ENCODE measurements around the gene KSR1. TPM values are rescaled to one million over a fixed set of nuclear protein-coding genes. Genes with fewer than 3 reads are reported as not detected.
A peak's percentile ranks its signal among the peaks of the same experiment; 100 is the strongest.
"Not testable (repeated sequence)": the region's sequence is repeated elsewhere in the genome, so short reads cannot be mapped to it uniquely, and the experiment has no call there.

Gene KSR1
- polyA plus RNA-seq, 3 donors = 45.5 to 90.5 (median 49.0) TPM

DNA sequence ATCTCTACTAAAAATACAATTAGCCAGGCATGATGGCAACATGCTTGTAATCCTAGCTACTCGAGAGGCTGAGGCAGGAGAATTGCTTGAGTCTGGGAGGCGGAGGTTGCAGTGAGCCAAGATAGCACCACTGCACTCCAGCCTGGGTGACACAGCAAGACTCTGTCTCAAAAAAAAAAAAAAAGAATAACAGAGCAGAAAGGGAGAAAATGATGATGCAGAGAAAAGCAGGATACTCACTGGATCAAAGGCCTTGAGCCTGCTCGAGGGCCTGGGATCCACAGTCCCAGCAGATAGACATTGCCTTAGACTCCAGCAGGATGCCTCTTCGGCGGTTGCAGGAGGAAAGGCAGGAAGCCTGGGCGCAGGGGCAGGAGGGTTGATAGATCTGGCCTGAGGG, 7.7 kb upstream of the KSR1 start:
- DNase-seq (ENCODE audit: extremely low read depth in 1 of 11, low read depth in 9 of 11, low spot score in 4 of 11) = not testable (repeated sequence)

DNA sequence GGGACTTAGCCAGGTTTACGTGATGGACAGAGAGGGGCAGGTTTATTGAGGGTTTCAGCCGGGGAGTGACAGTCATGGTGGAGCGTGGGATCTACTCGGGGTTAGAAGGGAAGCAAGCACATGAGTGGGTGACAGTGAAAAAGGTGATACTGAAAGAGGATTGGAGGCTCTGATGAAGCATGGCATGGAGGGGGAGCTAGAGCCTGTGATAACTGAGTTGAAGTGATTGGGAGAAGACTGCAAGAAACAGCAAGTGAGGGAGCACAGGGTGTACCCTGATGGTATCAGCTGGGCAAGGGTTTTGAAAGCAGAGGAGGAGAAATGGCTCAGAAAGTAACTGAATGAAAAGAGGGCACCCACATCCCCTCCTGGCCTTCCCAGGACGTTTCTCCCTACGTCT, 6.7 kb upstream of the KSR1 start:
- DNase-seq (ENCODE audit: extremely low read depth in 1 of 11, low read depth in 9 of 11, low spot score in 4 of 11) = no peak

DNA sequence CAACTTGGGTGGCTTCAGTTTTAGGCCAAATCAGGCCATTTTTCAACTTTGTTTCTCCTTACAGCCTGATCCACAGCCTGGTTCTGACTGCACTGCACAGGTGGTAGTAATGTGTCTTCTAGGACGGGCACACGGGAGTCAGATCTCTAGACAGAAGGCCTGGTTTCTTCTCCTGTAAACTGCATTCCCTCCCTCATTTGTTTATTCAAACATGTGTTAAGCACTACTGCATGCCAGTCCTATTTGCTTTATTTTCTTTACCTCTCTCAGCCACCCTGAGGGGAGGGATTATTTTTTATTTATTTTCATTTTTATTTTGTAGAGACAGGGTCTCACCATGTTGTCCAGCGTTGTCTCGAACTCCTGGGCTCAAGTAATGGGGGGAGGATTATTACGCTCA, 6.3 kb upstream of the KSR1 start:
- no peak for DNase-seq (ENCODE audit: extremely low read depth in 1 of 11, low read depth in 9 of 11, low spot score in 4 of 11)

DNA sequence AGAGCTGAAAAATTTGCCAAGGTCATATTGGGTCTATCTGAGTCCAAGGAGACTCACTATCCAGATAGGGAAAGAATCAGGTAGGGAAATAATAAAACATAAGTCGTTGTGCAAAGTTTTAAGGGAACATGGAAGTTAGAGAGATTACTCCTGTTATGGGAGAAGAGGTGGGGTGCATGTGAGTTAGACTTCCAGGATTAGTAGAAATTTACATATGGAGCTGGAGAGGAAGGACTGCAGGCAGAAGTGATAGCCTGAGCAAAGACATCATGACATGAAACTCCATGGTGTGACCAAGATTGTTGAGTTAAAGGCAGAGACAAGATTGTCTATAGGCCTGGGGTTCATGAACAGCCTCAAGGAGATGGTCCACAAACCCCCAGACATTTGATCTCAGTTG, 5.8 kb upstream of the KSR1 start:
- DNase-seq (ENCODE audit: extremely low read depth in 1 of 11, low read depth in 9 of 11, low spot score in 4 of 11) = no peak

DNA sequence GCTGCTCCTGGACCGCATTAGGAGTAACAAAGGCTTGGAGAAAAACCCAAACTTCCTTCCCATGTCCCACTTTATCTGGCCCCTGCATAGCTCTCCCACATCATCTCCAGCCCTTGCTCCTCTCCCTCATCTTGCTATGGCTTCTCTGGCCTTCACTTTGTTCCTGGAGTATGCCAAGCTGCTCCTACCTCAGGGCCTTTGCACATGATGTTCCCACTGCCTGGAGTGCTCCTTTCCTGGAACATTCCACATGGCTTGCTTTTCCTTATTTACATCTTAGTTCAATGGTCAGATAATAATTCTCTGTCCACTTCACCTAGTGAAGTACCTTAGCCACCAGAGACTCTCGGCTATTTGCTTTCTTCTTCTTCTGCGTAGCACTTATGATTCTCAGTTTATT, 4.3 kb upstream of the KSR1 start:
- DNase-seq (ENCODE audit: extremely low read depth in 1 of 11, low read depth in 9 of 11, low spot score in 4 of 11) = no peak

DNA sequence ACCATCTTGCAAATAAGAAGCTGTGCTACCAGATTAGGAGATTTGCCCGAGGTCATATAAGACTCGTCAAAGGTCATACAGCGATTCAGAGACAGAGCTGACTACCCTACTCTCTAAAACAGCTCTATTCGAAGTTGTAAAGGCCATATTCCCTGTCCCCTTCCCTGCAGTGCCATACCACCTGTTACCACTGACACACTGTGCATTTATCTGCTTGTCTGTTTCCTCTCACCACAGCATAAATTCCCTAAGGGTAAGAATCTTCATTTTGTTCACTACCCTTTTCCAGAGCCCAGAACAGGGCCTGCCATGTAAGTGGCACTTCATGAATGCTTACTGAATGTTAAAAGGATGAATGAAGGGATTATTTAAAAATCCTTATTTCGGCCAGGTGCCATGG, 3.4 kb upstream of the KSR1 start:
- no peak for DNase-seq (ENCODE audit: extremely low read depth in 1 of 11, low read depth in 9 of 11, low spot score in 4 of 11)

DNA sequence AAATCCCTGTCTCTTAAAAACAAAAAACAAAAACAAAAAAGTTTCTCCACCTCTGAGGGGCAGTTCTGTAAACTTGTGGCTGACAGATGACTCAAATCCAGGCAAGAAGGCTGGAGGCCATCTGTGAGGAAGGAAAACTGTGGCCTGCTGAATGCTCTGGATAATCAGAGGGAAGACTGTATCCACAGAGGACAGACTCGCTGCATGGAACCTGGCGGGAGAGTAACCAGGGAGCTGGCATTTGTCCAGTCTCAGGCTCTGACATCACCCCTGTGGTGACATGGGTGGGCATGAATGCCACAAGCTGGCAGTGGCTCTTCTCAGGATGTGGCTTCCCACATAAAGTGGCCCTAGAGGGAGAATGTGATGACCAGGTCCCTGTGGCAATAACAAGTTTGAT, 2.8 kb upstream of the KSR1 start:
- no peak for DNase-seq (ENCODE audit: extremely low read depth in 1 of 11, low read depth in 9 of 11, low spot score in 4 of 11)

DNA sequence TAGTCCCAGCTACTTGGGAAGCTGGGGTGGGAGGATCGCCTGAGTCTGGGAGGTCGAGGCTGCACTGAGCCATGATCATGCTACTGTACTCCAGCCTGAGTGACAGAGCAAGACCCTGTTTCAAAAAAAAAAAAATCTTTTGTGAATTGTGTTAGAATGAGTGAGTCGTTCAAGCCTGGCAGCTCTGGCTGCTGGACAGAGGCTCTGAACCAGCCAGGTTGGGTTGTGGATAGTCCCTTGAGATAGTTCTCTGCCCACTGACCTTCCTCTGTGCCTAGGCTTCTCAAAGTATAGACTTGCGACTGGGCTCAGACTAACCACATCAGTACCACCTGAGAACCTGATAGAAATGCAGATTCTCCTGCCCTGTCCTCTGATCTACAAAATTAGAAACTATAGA, 2.2 kb upstream of the KSR1 start:
- no peak for DNase-seq (ENCODE audit: extremely low read depth in 1 of 11, low read depth in 9 of 11, low spot score in 4 of 11)

DNA sequence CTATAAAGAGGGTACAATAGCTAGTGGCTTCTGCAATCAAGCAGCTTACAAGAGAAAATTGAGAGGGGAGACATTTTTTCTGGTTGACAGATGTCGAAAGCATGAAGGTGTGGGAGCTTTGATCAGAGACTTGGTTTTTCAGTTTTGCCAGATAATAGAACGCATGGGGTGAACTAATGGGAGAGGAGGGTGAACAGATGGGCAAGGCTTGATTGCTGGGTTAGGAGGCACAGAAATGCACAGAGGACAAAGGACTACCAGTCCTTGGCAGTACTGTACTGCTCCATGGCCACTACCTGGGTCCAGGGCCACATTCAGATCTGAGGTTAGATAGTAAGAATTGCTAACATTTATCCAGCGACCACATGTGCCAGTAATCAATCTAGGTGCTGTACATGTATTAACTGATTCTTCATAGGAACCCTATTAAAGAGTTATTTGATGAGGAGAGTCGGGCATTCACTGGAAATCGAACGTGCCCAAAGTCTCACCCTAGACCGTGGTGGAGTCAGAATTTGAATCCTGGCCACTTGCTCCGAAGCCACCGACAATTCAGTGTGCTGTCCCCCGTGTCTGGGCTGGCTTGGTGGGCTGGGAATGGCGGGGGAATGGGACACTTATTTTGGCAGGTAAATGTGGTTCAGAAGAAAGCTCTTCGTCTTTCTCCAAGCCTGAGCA, 873 bp upstream of the KSR1 start:
- no peak for DNase-seq (ENCODE audit: extremely low read depth in 1 of 11, low read depth in 9 of 11, low spot score in 4 of 11)

DNA sequence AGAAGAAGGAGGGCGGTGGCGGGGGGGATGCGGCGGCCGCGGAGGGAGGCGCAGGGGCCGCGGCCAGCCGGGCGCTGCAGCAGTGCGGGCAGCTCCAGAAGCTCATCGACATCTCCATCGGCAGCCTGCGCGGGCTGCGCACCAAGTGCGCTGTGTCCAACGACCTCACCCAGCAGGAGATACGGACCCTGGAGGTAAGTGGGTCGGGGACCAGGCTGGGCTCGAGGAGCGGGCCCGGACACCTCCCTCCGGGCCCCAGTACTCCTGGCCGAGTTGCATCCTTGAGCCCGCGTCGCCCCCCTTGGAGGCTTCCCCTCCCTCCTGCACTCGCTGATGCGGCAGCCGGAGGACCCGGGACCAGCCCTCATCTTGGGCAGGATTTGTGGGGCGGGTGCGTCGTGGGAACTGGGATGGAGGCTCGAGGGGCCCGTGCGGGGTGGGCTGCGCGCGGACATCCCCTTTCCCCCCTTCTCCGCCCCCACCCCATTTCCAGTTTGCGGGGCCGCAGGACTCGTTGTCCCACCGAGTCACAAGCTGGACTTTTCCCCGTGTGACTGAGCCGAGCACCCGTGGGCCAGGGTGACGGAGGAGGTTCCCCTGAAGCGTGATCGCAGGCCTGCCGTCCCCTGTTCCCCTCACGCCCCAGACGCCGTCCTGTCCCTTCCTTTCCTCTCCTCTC, 572 bp downstream of the KSR1 start:
- DNase-seq (ENCODE audit: extremely low read depth in 1 of 11, low read depth in 9 of 11, low spot score in 4 of 11) = peak in 3 of 11 donors; percentile 21 to 36 (median 36)

DNA sequence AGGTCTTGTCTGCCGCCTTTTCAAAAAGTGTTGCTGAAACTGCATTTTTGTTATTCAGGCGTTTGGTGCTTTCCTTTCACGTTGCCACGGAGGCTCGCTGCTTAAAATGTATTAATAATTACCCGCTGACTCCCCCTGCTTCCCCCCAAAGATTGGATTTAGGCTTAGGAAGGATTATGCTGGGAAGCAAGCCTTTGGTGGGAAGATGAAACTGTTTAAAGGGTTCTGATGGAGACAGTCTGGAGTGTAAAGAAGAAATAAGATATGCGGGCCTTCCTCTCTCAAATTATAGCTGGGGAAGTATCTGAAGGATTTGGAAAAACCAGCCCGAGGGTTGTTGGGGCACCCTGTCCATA, 1.1 kb downstream of the KSR1 start:
- no peak for DNase-seq (ENCODE audit: extremely low read depth in 1 of 11, low read depth in 9 of 11, low spot score in 4 of 11)

DNA sequence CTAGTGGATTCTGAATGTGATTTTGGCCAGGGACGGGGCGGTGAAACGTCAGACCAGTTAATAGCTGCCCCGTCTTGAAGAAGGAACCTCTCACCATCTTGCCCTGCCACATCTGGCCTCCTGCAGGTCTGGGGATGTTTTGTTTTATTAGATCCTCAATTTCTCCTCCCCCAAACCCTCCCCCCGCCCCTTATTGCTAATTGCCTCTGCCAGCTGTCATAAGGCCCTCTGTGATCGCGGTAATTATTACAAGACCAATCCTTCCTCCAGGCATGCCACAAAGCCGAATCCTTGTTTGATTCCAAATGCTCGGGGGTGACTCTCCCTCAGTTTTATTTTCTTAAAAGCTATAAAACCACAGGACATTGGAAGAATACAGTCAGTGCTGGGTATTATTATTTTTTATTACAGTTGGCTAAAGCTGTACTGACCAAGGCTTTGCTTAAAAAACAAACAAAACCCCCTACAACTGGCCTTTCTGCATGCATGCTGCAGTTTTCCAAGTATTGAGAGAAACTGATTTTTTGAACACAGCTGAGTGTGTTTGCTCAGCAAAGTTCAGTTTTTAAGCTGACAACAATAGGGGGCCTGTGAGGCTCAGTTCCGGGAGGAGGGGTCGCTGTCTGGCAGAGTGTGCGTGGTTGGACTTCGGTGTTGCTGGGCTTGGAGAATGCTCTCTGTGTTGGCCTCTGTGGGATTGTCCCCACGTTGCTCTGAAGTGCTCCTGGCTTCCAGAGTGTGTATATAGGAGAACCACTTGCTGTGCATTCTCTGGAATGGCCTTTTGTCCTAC, 1.7 kb downstream of the KSR1 start:
- DNase-seq (ENCODE audit: extremely low read depth in 1 of 11, low read depth in 9 of 11, low spot score in 4 of 11) = peak in 2 of 11 donors; percentile 26 to 36

DNA sequence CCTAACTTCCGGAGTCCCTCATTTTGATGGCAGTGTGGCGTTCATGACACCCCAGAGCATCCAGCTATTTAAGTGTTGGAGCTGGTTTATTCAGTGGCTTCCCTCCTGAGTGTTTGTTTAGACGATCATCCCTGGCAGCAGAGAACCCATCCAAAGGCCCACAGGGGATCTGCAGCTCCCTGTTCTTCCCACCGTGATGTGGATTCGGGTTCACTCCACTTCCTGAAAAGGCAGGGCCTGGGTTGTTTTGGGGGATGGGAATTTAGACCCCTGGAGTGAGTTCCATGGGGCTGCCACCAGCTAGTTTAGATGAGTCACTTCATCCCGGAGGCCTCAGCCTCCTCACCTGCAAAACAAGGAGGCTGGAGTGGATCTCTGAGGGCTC, 2.3 kb downstream of the KSR1 start:
- no peak for DNase-seq (ENCODE audit: extremely low read depth in 1 of 11, low read depth in 9 of 11, low spot score in 4 of 11)

DNA sequence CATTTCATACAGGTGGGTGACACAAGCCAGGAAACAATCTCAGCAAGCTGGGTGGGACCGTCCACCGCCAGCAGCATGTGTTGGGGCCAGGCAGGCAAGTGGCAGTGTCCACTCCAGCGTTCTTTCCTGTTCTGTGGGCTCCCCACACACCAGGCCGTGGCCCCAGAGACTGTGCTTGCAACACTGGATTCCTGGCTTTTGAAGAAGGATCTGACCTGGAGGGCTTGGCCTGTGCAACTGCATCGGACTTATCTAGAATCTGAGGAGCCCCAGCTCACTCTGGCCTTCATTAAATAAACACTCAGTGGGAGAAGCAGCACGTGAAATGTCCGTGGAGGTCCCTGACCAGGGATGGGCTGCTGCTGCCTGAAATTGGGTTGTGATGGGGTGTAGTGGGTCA, 3.2 kb downstream of the KSR1 start:
- no peak for DNase-seq (ENCODE audit: extremely low read depth in 1 of 11, low read depth in 9 of 11, low spot score in 4 of 11)

DNA sequence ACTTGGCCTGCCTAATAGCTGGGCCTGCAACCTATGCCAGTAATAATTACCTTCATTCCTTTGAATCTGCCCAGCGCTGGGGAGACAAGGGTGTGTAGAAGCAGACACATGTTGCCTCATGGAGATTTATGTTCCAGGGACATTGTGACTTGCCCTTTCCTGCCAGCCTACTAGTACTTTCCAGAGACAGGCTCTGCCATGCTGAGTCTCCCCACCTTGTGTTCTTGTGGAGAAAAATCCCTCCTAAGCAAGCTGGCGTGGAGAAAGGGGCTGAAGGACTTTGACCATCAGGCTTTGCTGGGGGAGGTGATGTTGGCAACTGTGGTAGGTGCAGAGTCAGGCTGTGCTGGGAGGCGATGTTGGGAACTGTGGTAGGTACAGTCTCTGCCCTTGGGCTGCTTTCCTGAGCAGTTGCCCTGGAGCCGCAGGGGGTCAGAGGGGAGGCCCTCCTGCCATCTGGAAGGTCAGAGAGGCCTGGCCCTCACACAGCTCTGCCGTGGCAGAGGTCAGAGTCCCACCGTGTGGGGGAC, 4.0 kb downstream of the KSR1 start:
- no peak for DNase-seq (ENCODE audit: extremely low read depth in 1 of 11, low read depth in 9 of 11, low spot score in 4 of 11)

DNA sequence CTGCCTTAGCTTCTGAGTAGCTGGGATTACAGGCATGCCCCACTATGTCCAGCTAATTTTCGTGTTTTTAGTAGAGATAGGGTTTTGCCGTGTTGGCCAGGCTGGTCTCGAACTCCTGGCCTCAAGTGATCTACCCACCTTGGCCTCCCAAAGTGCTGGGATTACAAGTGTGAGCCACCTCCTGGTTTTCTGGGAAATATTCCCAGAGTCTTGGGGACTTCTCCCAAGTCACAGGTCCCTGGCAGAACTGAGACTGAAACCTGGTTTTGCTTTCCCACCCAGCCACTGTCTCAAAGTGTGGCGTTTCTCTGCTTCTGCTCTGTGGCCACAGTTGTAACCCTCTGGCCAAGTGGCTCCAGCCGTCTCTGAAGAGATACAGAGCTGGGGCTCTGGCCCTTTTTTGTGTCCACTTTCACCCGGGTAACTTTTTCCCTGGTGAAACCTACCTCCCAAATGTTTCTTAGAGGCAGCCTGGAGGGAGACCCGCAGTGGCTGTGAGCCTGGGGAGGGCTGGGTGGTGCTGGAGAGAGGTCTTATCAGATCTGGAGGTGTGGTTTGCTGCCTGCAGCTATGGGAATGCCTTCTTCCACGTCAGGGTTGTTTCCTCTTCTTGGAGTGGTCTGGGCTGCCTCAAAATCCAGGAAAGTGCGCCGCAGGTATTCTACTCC, 5.1 kb downstream of the KSR1 start:
- no peak for DNase-seq (ENCODE audit: extremely low read depth in 1 of 11, low read depth in 9 of 11, low spot score in 4 of 11)

DNA sequence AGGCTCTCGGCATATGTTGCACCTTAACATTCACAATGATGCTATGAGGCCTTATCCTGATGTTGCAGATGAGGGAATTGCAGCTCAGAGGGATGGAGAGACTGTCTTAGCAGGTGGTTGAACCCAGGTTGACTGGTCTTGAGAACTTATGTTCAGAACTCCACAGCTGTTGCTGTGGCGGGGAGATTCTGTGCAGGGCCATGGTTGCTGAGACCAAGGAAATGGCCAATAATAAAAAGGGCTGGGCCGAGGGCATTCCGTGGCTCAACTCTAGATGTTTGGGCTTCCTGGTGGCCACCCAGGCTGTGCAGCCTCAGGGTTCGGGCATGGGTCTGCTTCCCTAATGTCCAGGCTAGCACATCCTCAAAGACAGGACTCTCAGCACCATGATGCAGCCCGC, 5.9 kb downstream of the KSR1 start:
- no peak for DNase-seq (ENCODE audit: extremely low read depth in 1 of 11, low read depth in 9 of 11, low spot score in 4 of 11)

DNA sequence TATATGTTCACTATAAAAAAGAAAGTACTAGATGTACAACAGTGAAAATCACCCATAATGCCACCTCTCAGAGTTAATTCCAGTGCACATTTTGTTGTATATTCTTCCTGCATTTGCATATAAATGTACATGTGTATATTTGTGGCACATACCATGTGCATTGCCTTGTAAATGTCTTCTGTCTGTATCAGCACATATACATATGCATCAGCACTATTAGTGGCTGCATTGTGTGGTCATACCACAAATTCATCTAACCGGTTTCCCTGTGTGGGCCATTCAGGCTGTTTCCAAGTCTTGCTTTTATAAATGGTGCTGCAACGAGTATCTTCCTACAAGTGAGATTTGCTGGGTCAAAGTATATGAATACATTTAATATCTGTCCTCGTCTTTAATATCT, 6.5 kb downstream of the KSR1 start:
- DNase-seq (ENCODE audit: extremely low read depth in 1 of 11, low read depth in 9 of 11, low spot score in 4 of 11) = no peak

DNA sequence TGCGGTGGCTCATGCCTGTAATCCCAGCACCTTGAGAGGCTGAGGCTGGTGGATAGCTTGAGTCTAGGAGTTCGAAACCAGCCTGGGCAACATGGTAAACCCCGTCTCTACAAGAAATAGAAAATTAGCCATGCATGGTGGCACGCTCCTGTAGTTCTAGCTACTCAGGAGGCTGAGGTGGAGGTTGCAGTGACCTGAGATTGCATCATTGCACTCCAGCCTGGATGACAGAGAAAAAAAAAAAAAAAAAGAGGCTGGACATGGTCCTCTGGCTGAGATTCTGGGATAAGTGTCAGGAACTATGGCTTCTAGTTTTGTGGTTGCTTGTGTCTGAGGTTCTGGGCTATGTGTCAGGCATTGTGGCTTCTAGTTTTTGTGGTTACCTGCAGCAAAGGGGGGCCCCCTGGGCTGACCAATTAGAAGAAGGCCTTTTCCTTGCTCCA, 7.0 kb downstream of the KSR1 start:
- no peak for DNase-seq (ENCODE audit: extremely low read depth in 1 of 11, low read depth in 9 of 11, low spot score in 4 of 11)

DNA sequence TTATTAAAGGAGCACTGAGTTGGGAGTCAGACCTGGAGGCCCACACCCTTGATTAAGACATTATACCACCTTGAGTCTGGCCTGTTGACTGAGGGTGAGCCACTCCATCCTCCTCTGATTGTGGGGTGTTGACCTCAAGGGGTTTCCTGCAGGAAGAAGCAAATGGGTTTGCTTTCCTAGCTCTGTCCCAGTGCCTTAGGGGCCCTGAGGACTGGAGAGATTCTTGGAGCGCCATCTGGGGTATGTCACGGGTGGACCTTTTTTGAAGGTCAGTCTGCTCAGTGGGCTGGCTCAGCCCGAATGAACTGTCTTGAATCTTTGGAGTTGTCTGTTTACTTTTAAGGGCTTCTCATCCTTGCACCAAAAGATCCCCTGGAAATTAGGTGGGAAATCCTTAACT, 7.8 kb downstream of the KSR1 start:
- not testable (repeated sequence) for DNase-seq (ENCODE audit: extremely low read depth in 1 of 11, low read depth in 9 of 11, low spot score in 4 of 11)

All from renal cortex interstitium (tissue), 11 donors.